HCT116 (cell line): ENCODE data around the gene YBX2. TPM values are rescaled to one million over a fixed set of nuclear protein-coding genes. Genes with fewer than 3 reads are reported as not detected.

ENCODE experiments used
- ATAC-seq: fragments of 200-7000 bp; cut with Tn5 transposase; 2 replicates; pipeline ENCODE4 v1.9.1; 2020; ENCODE audit warnings: mild to moderate bottlenecking, moderate library complexity
- BruUV-seq: library from RNA; stranded (reverse); fragments of 400-500 nt; replicated peaks from 2 replicates; lab custom pipeline; 2021; lab: Mats Ljungman, UMichigan
- CTCF ChIA-PET: fragments of 300-600 bp; sonication (Branson Sonifier 250); formaldehyde crosslinking; loops from one replicate; lab custom pipeline; 2021; ENCODE audit warnings: antibody characterized with exemption; lab: Charles Lee
- POLR2A ChIA-PET: fragments of 300-600, 350-600 bp; sonication (Branson Sonifier 250); formaldehyde crosslinking; loops from one replicate; lab custom pipeline; 2021; ENCODE audit warnings: antibody characterized with exemption; lab: Charles Lee
- RAD21 ChIA-PET, 2 experiments: fragments of 300-600 bp; sonication (Branson Sonifier 250); formaldehyde crosslinking; loops; one replicate each; lab custom pipeline; 2023; ENCODE audit warnings: low total read pairs in 2 of 2; ENCODE audit not compliant: uncharacterized antibody in 2 of 2, unreplicated experiment in 2 of 2, low non-redundant PET in 1 of 2; lab: Charles Lee
- DNase-seq: peaks from one replicate; pipeline ENCODE4 v3.0.0-alpha.2; 2010; ENCODE audit warnings: low read depth, low spot score
- H2AFZ ChIP-seq: fragments of 200-600 bp; shearing (Covaris generic), sonication (generic); 2 replicates; pipeline ENCODE4 v1.6.1; 2017; ENCODE audit warnings: low read depth, mixed run types, mixed read lengths, antibody characterized with exemption, low read length; ENCODE audit not compliant: poor library complexity, severe bottlenecking
- H3K27ac ChIP-seq: 2 replicates; pipeline ENCODE4 v1.5.1; 2012; ENCODE audit warnings: low read depth, low read length
- H3K27me3 ChIP-seq: fragments of 200-600 bp; sonication (generic); 2 replicates; pipeline ENCODE4 v1.6.1; 2016; ENCODE audit warnings: mixed run types, low read length, mixed read lengths; ENCODE audit not compliant: insufficient read depth
- H3K36me3 ChIP-seq, 2 experiments: fragments of 200-500 bp in 1 of 2; fragments of 200-600 bp in 1 of 2; sonication (Bioruptor generic) in 1 of 2; sonication (generic) in 1 of 2; 2 replicates each; pipeline versions ENCODE4 v1.5.1 to v1.6.1; 2014 to 2016; ENCODE audit warnings: low read length in 2 of 2, inconsistent platforms in 1 of 2, mixed read lengths in 1 of 2, mixed run types in 1 of 2; ENCODE audit not compliant: insufficient read depth in 2 of 2, control insufficient read depth in 1 of 2
- H3K4me1 ChIP-seq, 2 experiments: fragments of 200-600 bp in 1 of 2; sonication (generic) in 1 of 2; 2 replicates each; pipeline versions ENCODE4 v1.5.1 to v1.6.1; 2012 to 2017; ENCODE audit warnings: low read length in 2 of 2, inconsistent platforms in 1 of 2, mild to moderate bottlenecking in 1 of 2, mixed read lengths in 1 of 2, mixed run types in 1 of 2, moderate library complexity in 1 of 2; ENCODE audit not compliant: insufficient read depth in 2 of 2, control insufficient read depth in 1 of 2
- H3K4me2 ChIP-seq: fragments of 200-600 bp; sonication (generic); 2 replicates; pipeline ENCODE4 v1.6.1; 2017; ENCODE audit warnings: mixed run types, low read length, mixed read lengths
- H3K4me3 ChIP-seq, 2 experiments: fragments of 200-600 bp in 1 of 2; sonication (generic) in 1 of 2; replicated peaks in 1 of 2; 2 replicates each; pipeline ENCODE4 v1.5.1; 2011 to 2016; ENCODE audit warnings: low read length in 2 of 2, control low read depth in 1 of 2, low read depth in 1 of 2, mild to moderate bottlenecking in 1 of 2, mixed read lengths in 1 of 2, mixed run types in 1 of 2
- H3K79me2 ChIP-seq: fragments of 200-600 bp; sonication (generic); 2 replicates; pipeline ENCODE4 v1.6.1; 2017; ENCODE audit warnings: mild to moderate bottlenecking, mixed run types, low read length, moderate library complexity, mixed read lengths; ENCODE audit not compliant: insufficient read depth
- H3K9ac ChIP-seq: fragments of 200-600 bp; sonication (generic); 2 replicates; pipeline ENCODE4 v1.6.1; 2016; ENCODE audit warnings: low read length, mixed read lengths
- H3K9me2 ChIP-seq: fragments of 200-600 bp; sonication (generic), shearing (Covaris generic); 2 replicates; pipeline ENCODE4 v1.6.1; 2017; ENCODE audit warnings: mixed run types, mild to moderate bottlenecking, moderate library complexity; ENCODE audit not compliant: insufficient read depth
- H3K9me3 ChIP-seq, 2 experiments: fragments of 200-500 bp in 1 of 2; fragments of 200-600 bp in 1 of 2; sonication (Bioruptor generic) in 1 of 2; sonication (generic) in 1 of 2; 2 replicates each; pipeline ENCODE4 v1.6.1; 2014 to 2017; ENCODE audit warnings: low read length in 2 of 2, mixed read lengths in 2 of 2, inconsistent platforms in 1 of 2, low read depth in 1 of 2, mild to moderate bottlenecking in 1 of 2, mixed run types in 1 of 2, moderate library complexity in 1 of 2; ENCODE audit not compliant: control insufficient read depth in 1 of 2, insufficient read depth in 1 of 2
- H4K20me1 ChIP-seq: fragments of 200-600 bp; sonication (generic), shearing (Covaris generic); 2 replicates; pipeline ENCODE4 v1.6.1; 2017; ENCODE audit warnings: mixed run types, mild to moderate bottlenecking, moderate library complexity; ENCODE audit not compliant: insufficient read depth
- CBX3 ChIP-seq: IDR thresholded peaks from 2 replicates; pipeline ENCODE4 v1.6.1; 2012; ENCODE audit warnings: low read depth
- EGR1 ChIP-seq: IDR thresholded peaks from 2 replicates; pipeline ENCODE4 v1.6.1; 2012; ENCODE audit warnings: low read depth
- ELF1 ChIP-seq: IDR thresholded peaks from 2 replicates; pipeline ENCODE4 v1.6.1; 2012; ENCODE audit warnings: low read depth, borderline replicate concordance
- EZH2phosphoT487 ChIP-seq: fragments of 200-600 bp; IDR thresholded peaks from 2 replicates; pipeline ENCODE4 v1.6.1; 2018; ENCODE audit warnings: antibody characterized with exemption, borderline replicate concordance
- POLR2A ChIP-seq: IDR thresholded peaks from 2 replicates; pipeline ENCODE4 v1.7.0; 2011; ENCODE audit warnings: borderline replicate concordance; ENCODE audit not compliant: insufficient read depth, insufficient read length; ENCODE audit errors: extremely low read depth
- POLR2AphosphoS5 ChIP-seq: IDR thresholded peaks from 2 replicates; pipeline ENCODE4 v1.6.1; 2011; ENCODE audit warnings: mild to moderate bottlenecking, low read depth, low read length, moderate library complexity
- SIN3A ChIP-seq: IDR thresholded peaks from 2 replicates; pipeline ENCODE4 v1.6.1; 2012; ENCODE audit warnings: low read depth
- SP1 ChIP-seq: IDR thresholded peaks from 2 replicates; pipeline ENCODE4 v1.6.1; 2012; ENCODE audit warnings: low read depth
- SRF ChIP-seq: IDR thresholded peaks from 2 replicates; pipeline ENCODE4 v1.6.1; 2012; ENCODE audit warnings: low read depth
- TCF7L2 ChIP-seq: IDR thresholded peaks from 2 replicates; pipeline ENCODE4 v1.7.0; 2011; ENCODE audit warnings: borderline replicate concordance, inconsistent platforms; ENCODE audit not compliant: insufficient read depth, insufficient read length; ENCODE audit errors: extremely low read depth
- YY1 ChIP-seq: IDR thresholded peaks from 2 replicates; pipeline ENCODE4 v1.6.1; 2011; ENCODE audit warnings: low read length, low read depth, moderate library complexity, mild to moderate bottlenecking; ENCODE audit not compliant: insufficient replicate concordance; ENCODE audit errors: extremely low read depth
- ZFX ChIP-seq: fragments of 450-650 bp; IDR thresholded peaks from 2 replicates; pipeline ENCODE4 v1.6.1; 2017
- ZNF274 ChIP-seq: fragments of 200-500 bp; sonication (Bioruptor generic); IDR thresholded peaks from 2 replicates; pipeline ENCODE4 v1.6.1; 2014; ENCODE audit warnings: mild to moderate bottlenecking, low read depth, low read length, inconsistent platforms
- intact Hi-C: fragments of 100-400 bp; cut with micrococcal nuclease; formaldehyde crosslinking; loops from 2 replicates; pipeline ENCODE4 v1.10.0; 2022
- total RNA-seq: library from RNA; stranded (reverse); gene quantifications from one replicate; pipeline ENCODE4 v1.2.1, GENCODE V29; 2021; ENCODE audit not compliant: unreplicated experiment
- TF ChIP-seq, protein P1 (sequence below): IDR thresholded peaks from 2 replicates; pipeline ENCODE4 v1.6.1; 2012
- TF ChIP-seq, protein P2 (sequence below): IDR thresholded peaks from 2 replicates; pipeline ENCODE4 v1.6.1; 2012
- TF ChIP-seq, protein P3 (sequence below): IDR thresholded peaks from 2 replicates; pipeline ENCODE4 v1.6.1; 2011; ENCODE audit warnings: mild to moderate bottlenecking, low read length, moderate library complexity; ENCODE audit not compliant: insufficient replicate concordance; ENCODE audit errors: extremely low read depth

YBX2 gene
- total RNA-seq, 1 experiment from 2014 or later: 2.3 TPM

DNA sequence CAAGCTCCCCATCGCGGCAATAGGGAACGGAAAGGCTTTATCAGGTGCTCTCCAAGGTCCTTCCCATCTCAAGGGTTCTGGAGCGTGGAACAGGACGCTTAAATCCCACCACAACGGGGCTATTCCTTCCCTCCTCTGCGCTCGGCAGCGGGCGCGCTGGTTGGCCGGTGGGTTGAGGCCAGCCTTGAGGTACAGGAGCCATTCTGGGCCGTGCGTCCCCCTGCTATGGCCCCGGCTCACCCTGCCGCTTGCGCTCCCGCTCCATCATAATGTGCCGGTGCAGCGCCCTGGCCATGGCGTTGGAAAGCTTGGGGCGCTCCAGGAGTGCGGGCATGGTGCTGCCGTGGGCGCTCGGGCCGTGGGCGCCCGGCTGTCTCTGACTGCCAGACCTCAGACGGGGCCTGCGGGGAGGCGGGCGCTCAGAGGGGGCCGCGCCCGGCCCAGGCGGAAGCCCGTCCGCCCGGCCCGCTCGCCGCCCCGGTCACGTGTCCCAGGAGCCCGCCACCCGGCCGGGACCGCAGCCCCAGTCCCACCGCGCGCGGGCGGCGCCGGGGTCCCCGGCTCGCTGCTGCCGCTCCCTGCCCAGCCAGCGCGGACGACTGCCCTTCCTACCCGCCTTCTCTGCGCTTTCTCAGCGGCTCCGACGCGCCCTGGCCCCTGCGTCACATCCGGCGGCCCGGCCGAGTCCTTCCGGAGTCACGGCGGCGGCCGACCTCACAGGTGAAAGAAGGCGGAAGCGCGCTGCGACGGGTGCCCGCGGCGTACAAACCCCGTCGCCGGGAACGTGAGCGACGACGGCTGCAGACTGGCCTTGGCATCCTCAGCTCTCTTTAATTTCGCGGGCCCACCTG is 20.5 kb upstream of the YBX2 start, which contains the start of gene GPS2:
Gene GPS2, minus strand, starts transcription at position 642 of the 851 bp plus-strand sequence. Its CDS starts 308 bp downstream, at position 334.
- Histone ChIP-seq H3K36me3 (peaks cover 32 to 50% of the 10 kb centered on the region in 2 experiments), H3K4me1 (peaks cover 24 to 51% of the 10 kb centered on the region in 2 experiments), H3K27ac (peak within 1 kb of the TSS; percentile 93), H3K9ac (peak within 1 kb of the TSS; percentile 90), H4K20me1 (peaks cover 26% of the 10 kb centered on the region), H3K4me2 (peak within 1 kb of the TSS; percentile 96), H3K4me3 (peak within 1 kb of the TSS; percentile 81 to 96), H2AFZ (no peak within 1 kb of the TSS), H3K79me2 (peaks cover 48% of the 10 kb centered on the region), H3K27me3 (no peaks in the 10 kb centered on the region), H3K9me2 (no peaks in the 10 kb centered on the region), H3K9me3 (no peaks in the 10 kb centered on the region)
- no TSS peak for BruUV-seq
- ATAC-seq (peak; percentile 77), DNase-seq (peak; percentile 63)
- ChIA-PET POLR2A (interaction anchor here (1.2 to 2.3 kb wide), 3 partner anchors 15 to 75 kb away, joined by 3 to 11 read pairs (median 4); partner anchors contain the start of genes GABARAP, NEURL4 and PHF23), CTCF (interaction anchor here (0.6 to 2.2 kb wide), 3 partner anchors 10 to 94 kb away, joined by 3 to 7 read pairs (median 5); partner anchors contain the start of gene NEURL4), RAD21 (no interaction called here)
- TF ChIP-seq, protein P1, sequence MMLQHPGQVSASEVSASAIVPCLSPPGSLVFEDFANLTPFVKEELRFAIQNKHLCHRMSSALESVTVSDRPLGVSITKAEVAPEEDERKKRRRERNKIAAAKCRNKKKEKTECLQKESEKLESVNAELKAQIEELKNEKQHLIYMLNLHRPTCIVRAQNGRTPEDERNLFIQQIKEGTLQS: no peak
- TF ChIP-seq ZNF274 (no peak), POLR2A (peak; percentile 46), POLR2AphosphoS5 (peak; percentile 88), TCF7L2 (peak; percentile 83), SP1 (peak; percentile 74; the same call in 1 of the 2 replicates), CBX3 (peak; percentile 73), EZH2phosphoT487 (no peak), EGR1 (no peak), YY1 (peak; percentile 78), SIN3A (peak; percentile 88), ELF1 (no peak; the same call in 1 of the 2 replicates), SRF (peak; percentile 73; the same call in 1 of the 2 replicates), ZFX (peak; percentile 84; the same call in 1 of the 2 replicates)
- TF ChIP-seq, protein P2, sequence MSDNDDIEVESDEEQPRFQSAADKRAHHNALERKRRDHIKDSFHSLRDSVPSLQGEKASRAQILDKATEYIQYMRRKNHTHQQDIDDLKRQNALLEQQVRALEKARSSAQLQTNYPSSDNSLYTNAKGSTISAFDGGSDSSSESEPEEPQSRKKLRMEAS: peak; percentile 91
- TF ChIP-seq, protein P3, sequence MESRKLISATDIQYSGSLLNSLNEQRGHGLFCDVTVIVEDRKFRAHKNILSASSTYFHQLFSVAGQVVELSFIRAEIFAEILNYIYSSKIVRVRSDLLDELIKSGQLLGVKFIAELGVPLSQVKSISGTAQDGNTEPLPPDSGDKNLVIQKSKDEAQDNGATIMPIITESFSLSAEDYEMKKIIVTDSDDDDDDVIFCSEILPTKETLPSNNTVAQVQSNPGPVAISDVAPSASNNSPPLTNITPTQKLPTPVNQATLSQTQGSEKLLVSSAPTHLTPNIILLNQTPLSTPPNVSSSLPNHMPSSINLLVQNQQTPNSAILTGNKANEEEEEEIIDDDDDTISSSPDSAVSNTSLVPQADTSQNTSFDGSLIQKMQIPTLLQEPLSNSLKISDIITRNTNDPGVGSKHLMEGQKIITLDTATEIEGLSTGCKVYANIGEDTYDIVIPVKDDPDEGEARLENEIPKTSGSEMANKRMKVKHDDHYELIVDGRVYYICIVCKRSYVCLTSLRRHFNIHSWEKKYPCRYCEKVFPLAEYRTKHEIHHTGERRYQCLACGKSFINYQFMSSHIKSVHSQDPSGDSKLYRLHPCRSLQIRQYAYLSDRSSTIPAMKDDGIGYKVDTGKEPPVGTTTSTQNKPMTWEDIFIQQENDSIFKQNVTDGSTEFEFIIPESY: peak; percentile 59
- intact Hi-C loops: no loop called here
